Muscle of back (tissue), 11 donors: ENCODE data around the gene CHPT1. TPM values are rescaled to one million over a fixed set of nuclear protein-coding genes. Genes with fewer than 3 reads are reported as not detected.
"Not testable (repeated sequence)": the region's sequence is repeated elsewhere in the genome, so short reads cannot be mapped to it uniquely, and the experiment has no call there.

Experiments
- DNase-seq, 3 donors: peaks; one replicate each; pipeline versions ENCODE4 v3.0.0 to v3.0.0-alpha.2; 2013
- polyA plus RNA-seq, 10 donors: library from polyadenylated mRNA; unstranded; fragments of 120-200 nt; gene quantifications; one replicate each; pipeline ENCODE4 v1.2.1, GENCODE V29; 2013; ENCODE audit not compliant: insufficient read length in 10 of 10

The CHPT1 gene
- polyA plus RNA-seq, 10 donors, result 22.0 to 36.2 (median 27.7) TPM

DNA sequence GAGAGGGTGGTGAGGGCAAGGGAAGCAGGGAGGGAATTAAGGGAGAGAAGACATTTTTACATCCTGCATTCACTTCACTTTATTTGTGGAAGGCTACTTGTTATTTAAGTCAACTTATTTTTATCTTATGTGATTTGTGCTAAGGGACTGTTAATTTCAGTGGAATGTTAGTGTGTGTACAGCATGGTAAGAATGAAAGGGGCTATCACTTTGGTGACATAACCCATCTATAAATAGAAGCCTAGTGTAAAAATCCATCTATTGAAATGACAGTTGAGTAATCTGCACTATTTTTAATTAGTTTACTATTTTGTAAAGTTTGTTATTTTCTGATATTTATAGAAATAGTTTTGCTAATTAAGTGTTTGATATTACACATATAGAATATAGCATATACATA is 16.8 kb upstream of the CHPT1 start:
- DNase-seq, result no peak

DNA sequence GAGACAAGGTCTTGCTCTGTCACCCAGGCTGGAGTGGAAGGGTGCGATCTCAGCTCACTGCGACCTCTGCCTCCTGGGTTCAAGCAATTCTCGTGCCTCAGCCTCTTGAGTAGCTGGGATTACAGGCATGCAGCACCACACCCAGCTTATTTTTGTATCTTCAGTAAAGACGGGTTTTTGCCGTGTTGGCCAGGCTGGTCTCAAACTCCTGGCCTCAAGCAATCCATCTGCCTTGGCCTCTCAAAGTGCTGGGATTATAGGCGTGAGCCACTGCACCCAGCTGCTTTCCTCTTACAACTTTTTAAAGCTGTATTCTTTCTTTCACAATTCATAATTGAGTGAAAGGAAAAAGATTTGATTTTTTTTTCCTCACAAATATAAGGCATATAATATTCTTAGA is 15.8 kb upstream of the CHPT1 start:
- not testable (repeated sequence) for DNase-seq

DNA sequence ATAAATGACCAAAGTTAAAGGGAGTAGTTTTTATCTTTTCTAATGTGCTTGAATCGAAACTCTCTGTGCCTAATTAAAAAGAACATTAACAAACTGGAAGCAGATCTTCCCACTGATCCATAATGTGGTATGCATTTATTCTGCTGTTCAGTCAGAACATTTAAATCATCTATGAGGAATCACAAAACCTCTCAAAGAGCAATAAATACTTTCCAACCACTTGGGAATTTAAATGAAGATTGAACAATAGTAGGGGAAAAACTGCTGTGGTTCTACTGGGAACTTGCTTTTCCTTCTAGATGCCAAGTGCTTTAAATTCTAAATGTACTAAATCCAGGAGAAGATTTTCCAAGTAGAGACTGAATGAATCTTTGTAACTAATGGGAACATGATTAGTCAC is 12.3 kb upstream of the CHPT1 start:
- no peak for DNase-seq

DNA sequence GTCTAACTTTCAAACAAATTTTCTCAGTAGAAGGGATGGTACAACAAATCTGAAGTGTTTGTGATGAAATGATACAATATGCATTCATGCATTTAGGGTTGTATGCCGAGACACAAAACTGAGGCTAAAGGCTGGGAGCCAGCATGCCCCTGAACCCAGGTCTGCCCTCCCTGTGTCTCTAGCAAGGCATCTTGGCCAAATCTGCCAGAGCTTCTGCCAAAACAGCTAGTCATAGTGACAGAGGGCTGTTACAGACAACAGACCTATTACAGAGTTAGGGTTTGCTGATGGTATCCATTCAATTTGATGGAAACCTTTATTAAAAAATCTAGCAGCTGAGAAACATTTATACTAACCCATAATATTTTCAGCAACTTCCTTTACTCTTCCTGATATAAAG is 11.3 kb upstream of the CHPT1 start:
- no peak for DNase-seq

DNA sequence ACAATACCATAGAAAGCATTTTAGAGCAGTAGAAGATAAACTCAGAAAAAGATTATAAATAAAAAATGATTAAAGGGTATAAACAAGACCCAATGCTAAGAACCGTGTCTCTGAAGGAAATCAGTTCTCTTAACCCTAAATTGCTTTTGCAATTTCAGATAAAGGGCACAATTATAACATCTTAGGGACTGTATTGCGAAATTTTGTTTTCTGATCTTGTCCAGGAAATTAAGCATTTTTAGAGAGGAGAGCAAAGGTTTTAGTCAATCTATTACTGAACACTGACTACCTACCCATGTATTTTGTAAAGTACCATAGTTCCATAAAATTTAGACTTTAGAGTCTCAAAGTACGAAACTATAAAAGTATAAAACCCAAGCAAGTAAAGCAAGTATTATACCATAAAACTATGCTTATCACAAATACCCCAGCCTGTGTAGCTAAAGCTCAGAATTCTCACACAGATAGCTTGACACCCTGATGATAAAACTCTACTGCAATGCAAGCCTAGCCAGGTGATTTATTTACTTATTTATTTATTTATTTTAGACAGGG is 6.8 kb upstream of the CHPT1 start:
- no peak for DNase-seq

DNA sequence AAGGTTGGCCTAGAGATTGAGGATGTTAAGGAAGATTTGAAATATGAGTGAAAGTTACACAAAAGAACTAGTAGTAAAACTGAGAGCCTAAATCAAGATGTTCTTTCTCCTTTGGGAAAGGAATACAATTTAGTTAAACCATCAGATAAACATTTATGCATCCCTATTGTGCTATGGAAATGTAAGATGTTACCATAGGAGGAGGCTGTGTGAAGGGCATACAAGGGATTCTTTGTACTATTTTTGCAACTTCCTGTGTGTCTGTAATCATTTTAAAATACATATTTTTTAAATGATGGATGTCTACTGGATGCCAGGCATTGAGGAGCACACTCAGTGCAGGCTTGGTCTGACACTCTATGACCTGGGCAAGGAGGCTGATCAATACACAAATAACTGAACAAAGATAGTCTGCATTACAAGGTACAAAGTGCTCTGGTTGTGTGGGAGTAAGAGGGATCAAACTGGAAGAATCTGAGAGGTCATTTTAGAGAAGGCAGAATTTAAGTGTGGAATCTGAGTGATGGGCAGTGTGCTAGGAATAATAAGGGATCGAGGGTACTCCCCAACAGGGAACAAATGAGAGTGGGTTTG is 5.8 kb upstream of the CHPT1 start:
- no peak for DNase-seq

DNA sequence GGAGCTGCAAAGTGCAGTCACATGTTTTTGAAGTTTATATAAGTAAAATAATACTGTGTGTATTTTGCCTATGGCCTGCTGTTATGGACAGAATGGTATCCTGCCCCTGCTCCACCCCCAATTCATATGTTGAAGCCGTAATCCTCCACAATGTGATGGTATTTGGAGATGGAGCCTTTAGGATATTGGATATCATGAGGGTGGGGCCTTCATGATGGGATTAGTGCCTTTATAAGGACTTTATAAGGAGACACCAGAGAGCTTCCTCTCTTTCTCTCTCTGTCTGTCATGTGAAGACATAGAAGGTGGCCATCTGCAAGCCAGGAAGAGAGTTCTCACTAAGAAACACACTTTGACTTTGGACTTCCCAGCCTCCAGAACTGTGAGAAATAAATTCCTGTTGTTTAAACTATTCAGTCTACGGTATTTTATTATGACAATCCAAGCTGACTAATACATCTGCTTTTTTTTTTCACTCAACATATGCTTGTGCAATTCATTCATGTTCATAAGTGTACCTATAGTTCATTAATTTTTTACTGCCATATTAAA is 3.1 kb upstream of the CHPT1 start:
- no peak for DNase-seq

DNA sequence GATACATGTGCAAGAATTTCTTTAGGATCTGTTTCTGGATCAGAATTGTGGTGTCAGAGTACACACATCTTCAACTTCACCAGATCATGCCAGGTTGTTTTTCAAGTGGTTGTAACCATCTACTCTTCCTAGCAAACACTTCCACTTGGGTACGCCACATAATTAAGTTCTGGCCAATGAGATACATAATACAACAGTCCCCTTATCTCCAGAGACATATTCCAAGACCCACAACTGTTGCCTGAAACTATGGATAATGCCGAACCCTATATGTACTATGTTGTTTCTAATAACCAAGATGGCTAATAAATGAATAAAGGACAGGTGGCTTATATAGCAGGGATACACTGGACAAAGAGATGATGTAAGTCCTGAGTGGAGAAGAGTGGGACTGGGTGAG is 2.5 kb upstream of the CHPT1 start:
- DNase-seq, result no peak

DNA sequence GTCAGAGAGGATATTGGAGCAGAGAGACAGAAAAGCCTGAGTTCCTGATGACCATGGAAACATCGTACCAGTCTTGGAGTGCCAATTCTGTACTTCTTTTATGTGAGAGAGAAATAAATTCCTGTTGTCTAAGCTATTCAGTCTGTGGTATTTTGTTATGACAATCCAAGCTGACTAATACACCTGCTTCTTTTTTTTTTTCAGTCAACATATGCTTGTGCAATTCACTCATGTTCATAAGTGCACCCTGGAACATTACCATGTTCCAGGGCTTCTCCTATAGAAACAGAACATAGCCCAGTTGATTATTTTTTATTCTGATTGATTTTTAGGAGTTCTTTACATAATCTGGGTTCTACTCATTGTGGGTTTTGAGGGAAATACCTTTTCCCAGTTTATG is 1.7 kb upstream of the CHPT1 start:
- DNase-seq, result no peak

DNA sequence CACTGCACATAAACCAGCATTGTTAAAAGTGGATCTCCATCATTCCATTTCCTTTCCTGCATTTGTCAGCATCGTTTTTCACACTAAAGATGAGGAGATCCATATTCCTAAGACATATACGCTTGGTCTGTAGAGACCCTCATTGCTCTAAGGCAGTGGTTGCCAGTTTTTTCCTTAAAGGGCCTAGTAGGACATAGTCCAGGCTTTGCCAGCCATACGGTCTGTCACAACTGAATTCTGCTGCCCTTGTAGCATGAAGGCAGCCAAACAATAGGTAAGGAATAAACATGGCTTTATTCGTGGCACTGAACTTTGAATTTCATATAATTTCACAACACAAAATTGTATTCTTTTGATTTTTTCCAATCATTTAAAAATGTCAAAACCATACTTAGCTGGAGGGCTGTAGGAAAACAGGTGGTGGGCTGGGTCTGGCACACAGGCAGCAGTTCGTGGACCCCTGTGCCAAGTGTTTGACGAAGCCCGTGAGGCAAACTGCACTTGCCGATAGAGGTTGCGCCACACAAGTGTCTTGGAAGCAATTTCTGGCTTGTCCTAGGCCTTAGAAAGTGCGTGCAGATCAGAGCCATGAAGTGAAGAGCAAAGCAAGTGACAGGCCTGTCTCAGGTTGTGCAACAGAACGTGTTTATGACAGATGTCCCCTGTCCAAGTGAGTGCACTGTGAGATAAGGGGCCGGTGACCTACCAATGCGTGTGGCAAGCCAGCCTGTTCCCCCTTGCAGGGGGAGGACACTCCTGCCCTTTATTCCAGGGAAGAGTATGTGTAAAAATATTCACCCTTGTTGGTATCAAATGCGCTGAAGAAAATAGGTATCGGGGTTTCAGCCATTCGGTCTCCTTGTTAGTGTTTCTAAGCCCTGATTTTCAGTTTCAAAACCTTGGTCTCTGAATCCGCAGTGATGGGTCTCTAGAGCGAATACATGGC is 916 bp upstream of the CHPT1 start:
- DNase-seq, result peak in 2 of 3 donors; percentile 16 to 19

DNA sequence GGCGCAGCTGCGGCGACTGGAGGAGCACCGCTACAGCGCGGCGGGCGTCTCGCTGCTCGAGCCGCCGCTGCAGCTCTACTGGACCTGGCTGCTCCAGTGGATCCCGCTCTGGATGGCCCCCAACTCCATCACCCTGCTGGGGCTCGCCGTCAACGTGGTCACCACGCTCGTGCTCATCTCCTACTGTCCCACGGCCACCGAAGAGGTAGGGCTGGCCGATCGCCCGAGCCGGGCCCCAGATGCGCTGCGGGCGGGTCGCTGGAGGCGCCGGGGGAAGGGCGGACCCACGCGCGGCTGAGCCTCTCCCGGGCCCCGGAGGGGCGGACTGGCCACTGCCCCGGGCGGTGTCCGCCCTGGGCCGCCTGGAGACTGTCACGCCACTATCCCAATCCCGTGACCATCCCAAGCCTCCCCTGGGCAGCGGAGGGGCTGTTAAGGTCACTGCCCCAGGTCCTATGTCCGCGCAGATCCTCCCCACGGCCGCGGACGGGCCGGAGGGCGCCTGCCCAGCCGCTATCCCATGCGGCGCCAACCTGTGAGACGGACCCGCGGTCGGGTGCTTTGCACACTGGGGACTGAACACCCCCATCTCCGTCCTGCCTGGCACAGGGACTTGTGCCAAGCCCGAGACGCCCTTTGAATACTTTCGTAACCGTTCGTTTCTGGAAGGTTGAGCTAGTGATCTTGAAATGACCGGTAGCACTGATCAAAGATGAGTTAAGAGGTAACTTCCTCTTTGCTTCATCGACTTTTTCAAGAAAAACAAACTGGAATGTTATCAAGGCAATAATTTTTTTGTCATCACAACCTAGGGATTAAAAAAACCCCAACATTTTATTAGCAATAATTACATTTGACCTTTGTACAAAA is 725 bp downstream of the CHPT1 start:
- peak; percentile 20 to 84 (median 41) for DNase-seq

DNA sequence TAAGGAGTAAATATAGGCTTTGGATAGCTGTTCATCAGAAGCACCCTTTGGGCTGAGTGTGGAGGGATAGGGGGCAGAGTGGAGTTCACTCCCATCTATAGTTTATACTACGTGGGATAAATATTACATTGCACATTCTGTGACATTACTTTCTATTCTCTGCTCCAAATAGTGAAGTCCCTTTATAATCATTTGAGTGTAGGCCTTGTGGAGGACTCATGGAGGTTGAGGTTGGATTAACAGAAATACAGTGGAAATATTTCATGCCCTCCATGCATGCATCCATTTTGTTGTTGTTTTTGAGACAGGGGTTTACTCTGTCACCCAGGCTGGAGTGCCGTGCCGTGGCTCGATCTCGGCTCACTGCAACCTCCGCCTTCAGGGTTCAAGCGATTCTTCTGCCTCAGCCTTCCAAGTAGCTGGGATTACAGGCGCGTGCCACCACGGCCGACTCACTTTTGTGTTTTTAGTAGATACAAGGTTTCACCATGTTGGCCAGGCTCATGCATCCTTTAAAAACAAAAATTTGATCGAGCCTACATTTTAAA is 1.4 kb downstream of the CHPT1 start:
- DNase-seq, result peak; percentile 11 to 52 (median 29)

DNA sequence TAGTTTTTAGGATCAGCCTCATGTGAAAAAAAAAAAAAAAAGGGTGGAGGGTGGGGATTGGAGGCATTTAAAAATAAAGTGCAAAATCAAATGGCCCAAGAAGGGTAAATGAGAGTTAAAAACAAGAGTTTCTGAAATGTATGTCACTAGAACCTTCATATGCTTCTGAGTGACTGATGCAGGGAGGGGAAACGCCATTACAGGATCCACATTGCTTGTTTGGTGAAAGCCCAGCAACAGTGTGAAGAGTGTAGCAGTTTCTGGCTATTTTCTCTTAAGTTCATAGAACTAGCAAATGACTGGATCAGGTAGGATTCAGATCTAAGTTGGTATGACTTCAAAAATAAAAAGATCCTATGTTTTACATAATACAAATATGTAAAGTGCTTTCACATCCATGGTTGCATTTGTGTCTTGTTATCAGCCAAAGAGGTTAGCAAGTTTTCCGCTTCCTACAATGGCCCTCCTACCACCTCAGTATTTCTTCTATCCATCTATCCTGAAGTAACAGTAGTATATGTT is 2.9 kb downstream of the CHPT1 start:
- DNase-seq, result no peak

DNA sequence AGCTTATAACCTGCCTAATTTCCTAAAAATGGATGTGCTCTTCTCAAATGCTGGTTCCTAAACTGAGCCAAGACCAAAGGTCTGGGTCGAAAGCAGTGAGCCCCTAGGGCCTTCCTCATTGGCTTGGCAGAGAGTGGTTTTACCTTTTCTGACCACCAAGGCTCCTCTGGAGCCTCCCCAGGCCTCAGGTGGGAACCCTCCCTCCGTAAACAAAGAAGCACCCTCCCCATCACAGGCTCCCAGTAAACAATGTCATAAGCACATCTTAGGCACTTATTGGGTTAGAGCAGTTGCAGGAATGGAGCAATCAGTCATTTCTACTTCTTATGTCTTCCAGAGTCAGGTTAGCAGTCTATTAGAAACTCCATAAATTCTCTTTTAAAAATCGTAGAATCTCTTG is 6.0 kb downstream of the CHPT1 start:
- DNase-seq, result no peak

DNA sequence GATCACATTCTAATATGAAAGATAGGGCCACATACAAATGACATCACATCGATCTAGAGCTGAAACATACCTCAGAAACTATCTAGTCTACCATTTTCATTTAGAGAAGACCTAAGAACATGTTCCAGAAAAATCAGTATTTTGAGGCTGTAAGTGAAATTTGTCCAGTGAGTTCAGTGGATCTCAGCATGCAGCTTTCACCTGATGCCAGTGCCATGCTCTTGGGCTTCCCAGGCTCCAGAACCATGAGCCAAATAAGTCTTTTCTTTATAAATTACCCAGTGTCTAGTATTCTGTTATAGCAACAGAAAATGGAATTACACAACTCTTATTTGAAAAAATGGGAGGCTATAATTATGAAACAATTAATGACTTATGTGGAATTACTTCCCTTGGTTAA is 9.0 kb downstream of the CHPT1 start:
- DNase-seq, result no peak

DNA sequence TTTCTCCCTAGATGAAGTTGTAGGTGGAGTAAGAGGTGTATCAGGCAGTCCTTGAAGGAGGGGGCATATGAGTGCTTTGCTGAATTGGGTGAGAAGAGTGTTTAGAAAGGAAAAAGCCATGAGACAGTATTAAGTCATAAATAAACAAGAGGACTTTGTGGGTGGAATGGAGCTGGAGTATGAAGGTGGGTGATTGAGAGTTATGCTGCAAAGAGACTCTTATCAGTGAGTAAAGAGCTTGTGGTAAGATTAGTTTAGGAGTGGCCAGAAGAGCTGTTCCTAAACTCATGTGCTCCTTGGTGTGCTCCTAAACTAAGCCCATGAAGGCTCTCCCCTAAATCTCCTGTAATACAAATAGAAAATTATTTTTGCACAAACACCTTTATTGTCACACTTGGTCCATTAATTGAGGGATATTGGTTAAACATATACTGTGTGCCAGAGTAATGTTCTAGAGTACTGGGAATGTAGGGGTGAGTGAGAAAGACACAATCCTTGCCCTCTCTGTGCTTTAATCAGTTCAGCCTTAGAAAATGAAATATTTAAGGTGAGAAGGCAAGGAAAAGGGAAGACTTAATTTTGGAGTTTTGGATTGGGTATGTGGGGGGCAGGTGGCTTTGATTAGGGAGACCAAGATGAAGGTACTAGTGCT is 9.8 kb downstream of the CHPT1 start:
- DNase-seq, result no peak

DNA sequence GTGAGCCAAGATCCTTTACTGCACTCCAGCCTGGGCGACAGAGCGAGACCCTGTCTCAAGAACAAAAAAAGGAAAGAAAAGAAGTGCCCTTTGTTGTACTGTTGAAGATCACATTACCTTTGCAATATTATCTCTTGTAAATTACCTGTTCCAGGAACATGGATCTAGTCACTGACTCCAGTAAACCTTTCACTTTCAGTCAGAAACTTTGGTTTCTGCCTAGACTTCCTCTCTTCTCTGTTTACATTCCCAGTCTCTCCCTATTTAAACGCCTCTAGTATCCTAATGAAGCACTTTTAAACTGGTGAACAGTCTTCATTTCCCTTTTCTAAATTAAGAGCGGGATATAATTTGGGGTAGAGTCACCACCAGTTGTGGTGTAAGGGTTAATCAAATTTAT is 12.8 kb downstream of the CHPT1 start:
- no peak for DNase-seq

DNA sequence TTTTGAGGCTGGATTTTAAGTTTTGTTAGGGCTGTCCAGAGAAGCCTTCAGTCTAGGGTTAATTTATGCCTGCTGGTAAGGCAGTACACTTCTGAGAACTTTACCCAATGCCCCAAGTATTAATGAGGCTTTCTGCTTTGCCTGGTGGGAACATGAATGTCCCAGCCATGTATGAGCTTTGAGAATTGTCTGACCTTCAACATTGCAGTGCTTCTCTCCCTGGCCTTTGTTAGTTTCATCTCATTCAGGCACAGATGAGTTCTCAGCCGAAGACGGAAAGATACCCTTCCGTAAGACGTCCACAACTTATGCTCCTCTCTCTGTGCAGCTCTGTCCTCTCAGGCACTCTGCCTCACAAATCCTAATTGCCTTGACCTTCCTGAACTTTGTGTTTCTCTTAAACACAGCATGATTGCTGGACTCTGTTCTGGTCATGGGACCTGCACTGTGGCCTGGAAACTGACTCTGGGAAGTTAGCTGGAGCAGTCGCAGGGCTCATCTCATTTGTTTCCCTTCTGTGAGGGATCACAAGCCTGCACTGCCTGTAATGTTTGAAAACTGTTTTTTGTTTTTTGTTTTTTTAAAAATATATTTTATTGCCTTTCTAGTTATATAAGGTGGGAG is 15.7 kb downstream of the CHPT1 start:
- peak; percentile 10 to 55 (median 24) for DNase-seq

DNA sequence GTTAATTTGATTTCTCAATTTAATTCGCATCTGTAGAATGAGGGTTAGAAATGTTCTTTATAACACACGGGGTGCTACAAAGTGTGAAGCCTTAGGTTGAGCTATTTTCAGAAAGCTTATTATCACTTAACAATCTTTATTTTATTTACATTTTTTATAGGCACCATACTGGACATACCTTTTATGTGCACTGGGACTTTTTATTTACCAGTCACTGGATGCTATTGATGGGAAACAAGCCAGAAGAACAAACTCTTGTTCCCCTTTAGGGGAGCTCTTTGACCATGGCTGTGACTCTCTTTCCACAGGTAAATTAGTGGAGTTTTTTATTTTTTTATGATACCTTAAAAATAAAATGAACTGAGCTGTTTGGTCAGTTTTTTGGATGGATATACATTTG is 16.5 kb downstream of the CHPT1 start:
- DNase-seq, result no peak

DNA sequence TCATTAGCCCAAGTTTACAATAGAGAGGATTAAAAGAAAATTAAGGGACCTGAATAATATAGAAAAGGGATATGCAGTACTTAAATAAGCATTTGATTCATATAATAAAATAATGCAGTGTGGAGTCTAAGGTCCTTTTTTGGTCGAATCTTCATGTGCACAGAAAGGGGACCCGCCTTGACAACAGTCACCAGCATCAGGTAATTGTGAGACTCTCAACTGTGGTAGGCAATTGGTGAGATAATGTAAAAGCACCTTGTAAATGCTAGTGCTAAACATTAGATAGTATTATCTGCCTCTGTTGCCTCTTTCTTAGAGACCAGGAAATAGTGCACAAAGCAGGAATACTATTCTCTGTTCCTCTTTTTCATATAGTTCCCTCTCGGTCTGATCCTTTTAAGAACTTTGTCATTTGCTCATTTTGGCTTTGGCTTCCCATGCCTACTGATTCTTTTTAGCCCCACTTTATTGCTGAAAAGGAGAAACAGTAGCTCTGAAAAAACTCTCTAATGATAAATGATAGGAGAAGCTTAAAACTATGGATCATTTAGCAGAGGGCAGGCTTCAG is 17.5 kb downstream of the CHPT1 start:
- peak in 1 of 3 donors; percentile 3 for DNase-seq
